ENCODE data around the gene HS3ST3A1.

The HS3ST3A1 gene

DNA sequence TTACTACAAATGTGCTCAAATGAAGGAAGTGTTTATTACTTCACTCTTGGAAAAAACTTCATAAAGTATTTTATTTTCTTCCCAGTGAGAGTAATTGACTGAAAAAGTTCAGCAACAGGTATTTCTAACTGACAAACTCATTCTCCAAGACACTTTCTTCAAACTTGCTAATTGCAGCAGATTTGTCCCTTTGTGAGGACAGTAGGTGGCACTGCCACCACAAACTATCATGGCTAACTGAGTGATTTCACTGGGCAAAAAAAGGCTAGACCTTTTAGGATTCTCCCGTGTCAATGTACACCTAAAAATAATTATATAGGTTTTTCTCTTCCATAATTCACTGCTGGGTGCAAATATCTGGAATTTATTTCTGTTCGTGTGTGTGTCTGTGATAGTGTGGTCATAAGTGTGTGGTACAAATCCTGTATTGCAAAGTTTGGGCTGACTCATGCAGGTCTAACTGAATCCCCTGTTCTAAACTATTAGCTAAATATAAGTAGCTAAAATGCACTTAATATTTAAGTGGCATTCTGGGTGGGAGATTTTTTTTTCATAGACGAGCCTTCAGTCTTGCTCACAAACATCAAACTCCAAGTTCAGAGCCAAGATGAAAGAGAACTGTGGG, 3.9 kb downstream of the HS3ST3A1 start:
- peak; percentile 66 for FAIRE-seq

DNA sequence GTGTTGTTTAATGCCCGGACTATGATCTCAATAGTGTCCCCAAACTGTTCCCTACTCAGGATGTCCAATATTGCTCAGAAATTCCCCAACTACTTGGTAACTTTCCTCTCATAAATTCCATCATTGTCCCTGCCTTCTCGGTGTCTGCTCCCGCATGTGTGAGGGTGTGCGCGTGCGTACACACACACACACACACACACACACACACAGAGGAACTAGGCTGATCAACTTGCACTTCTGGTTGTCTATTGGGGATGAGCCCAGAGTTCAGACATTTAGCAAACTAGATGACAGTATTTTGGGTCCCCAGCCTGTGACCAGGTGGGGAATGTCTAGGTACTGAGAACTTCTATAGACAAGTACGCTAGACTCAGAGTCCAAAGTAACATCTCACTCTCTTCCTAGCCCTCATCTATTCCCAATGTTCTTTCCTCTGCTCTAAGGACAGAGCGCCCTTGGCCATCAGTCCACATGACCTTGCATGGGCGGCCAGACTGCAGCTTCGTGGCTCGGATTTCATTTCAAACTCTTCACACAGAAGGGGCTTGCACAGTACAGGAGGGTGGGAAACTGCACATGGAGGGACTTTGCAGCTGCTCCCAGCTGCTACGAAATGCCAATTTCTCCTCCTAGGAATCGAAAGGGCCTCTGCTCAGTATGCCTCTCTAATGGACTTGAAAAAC, 5.3 kb downstream of the HS3ST3A1 start:
- no peak for FAIRE-seq

DNA sequence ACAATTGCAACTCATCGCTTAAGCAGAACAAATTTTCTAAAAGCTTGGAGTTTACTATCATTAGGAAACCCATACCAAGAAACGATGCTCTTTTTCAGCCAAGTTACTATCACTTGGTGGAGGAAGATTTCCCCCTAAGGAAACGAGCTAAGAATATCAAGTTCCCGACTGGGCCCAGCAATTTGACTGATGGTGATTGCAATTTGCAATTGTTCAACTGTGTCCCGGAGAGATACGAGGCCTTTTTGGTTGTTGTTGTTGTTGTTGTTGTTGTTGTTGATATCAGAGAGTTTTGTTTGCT, 6.2 kb downstream of the HS3ST3A1 start:
- FAIRE-seq: no peak

DNA sequence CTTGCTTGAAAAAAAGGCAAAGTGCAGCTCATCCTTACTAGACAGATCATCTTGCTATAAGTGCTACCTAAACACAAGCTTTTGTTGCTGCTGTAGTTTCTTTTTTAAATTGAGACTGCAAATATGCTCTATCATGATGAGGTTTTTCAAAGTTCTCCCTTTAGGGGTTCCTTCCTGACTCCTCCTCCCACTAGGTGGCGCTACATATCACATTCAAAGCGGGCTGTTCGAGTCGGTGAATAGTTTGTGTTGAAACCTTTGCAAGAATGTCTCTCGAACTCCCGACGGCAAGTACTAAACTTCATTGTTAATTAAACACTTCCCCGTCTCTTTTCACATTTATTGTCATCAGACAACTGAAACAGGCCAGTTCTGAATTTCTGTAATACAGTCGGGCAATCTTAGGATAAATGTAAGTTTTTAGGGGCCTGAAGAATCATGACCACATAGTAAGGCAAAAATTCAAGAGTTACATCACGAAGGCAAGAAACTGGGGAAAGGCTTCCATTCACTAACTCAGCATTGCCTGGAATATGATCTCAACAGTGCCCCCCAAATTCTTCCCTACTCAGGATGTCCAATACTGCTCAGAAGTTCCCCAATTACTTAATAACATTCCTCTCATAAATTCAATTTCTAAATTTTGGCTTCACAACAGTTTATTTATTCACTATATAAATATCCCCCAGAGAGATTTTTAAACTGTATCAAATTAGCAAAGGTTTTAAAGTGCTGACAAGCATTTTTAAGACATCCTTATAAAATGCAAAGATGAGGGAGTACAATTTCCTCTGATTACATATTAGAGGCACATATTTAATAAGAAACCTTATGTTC, 6.7 kb downstream of the HS3ST3A1 start:
- FAIRE-seq: peak; percentile 94

DNA sequence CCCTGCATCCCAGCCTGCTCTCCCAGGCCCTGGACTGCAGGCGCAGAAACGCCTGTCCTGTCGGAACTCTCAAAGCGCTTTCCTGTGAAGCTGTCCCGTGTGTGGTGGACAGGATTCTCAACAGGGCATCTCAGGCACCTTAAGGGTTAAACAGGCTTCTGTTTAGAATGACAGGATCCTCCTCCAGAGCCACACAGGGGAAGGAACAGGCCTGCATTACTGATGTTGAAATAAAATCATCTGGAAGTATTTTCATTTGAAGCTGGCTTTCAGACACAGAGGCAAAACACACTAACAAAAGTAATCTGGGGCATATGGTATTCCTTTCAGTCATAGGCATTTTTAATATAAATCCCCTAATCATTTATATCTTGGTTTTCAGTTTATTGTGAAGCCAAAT, 7.4 kb downstream of the HS3ST3A1 start:
- FAIRE-seq: no peak

DNA sequence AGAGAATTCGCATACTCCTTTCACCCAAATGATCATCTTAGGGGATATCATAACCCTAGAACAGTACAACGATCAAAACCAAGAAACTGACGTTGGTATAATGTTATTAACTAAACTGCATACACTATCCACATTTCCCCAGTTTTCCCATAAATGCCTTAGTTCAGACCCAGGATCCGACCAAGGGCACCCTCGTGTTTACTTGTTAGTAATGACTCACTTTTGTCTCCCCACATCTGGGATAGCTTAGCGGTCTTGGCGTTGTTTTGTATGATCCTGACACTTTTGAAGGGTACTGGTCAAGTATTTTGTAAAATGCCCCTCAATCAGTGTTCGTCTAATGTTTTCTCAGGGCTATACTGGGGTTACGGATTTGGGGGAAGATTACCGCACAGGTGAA, 8.0 kb downstream of the HS3ST3A1 start:
- no peak for FAIRE-seq

DNA sequence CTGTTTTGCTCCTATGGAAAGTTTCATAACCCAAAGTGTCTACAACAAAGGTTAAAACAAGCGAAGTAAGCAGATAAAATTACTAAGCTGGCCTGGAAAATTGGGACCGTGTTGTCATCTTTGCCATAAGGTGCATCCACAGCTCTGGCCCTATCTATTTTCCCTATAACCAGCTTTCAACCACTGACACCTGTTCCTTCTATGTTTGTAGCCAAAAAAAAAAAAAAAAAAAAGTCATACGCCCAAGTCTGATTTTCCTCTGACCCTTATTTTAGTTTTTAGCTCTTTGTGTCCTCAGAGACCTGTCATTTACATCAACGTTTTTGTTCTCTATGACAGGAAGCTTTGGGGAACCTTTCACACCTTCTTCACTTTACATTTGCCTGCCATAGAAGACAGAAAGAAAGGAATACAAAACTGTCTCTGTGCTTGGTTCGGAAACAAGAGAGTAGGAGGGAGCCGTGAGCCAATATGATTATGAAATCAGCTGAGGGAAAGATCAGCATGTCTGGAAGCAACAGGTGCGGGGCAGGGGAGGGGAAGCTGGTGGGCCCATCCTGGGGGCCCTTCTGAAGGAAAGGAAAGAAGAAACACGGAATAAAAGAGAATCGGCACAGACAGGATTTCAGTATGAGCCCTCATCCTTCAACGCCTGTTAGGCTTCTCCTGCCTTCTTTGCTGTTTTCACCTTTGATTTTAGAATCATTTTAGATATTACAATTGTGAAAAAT, 8.5 kb downstream of the HS3ST3A1 start:
- FAIRE-seq: no peak

DNA sequence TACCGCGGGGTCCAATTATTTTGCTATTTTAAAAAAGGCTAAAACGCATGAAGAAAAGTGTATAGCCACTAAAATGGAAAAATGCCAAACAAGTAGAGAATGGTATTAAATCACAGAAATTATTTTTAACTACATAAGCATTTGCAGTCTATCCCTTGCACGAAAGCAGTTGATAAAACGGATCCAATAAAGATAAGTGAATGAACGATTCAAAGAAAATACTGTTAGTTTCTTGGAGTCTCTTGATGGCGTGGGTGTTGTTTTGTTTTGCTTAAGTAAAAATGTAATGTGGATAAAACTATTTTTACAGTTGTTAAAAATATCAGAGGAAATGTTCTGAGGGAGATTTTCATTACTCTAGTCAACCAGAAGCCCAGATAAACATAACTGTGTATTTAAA, 9.3 kb downstream of the HS3ST3A1 start:
- no peak for FAIRE-seq

DNA sequence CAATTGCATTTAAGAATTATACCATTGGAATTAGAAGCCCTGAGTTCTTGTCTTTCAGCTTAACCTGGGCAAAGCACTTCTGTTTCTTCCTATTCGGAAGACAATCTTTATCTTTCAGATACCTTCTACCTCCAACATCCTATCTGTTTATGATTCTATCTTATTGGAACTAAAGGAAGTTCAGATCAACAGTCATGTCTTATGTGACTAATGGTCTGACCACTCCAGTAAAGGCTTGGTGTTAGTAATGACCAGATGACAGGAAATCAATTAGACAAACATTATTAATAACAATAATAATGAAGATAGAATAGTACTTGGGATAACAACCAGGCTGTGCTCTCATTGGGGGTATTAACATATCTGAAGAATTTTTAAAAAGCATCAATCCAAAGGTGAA, 11.3 kb downstream of the HS3ST3A1 start:
- no peak for FAIRE-seq

DNA sequence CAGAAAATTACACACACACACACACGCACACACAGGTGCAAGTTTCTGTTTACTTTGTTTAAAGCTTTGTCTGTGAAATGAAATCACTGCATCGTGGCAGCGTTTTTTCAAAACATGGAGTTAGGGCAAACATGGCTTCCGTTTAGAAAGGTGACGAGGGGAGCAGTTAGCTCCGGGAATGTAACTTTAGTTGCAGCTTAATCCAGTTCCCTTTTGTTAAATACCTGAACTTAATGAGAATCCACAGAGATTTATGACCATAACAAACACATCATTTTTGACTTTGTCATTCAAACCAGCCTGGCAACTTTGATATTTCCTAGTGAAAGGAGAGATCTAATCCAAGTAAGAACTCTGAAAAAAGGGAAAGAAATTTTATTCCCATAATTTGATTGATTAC, 12.1 kb downstream of the HS3ST3A1 start:
- FAIRE-seq: no peak

DNA sequence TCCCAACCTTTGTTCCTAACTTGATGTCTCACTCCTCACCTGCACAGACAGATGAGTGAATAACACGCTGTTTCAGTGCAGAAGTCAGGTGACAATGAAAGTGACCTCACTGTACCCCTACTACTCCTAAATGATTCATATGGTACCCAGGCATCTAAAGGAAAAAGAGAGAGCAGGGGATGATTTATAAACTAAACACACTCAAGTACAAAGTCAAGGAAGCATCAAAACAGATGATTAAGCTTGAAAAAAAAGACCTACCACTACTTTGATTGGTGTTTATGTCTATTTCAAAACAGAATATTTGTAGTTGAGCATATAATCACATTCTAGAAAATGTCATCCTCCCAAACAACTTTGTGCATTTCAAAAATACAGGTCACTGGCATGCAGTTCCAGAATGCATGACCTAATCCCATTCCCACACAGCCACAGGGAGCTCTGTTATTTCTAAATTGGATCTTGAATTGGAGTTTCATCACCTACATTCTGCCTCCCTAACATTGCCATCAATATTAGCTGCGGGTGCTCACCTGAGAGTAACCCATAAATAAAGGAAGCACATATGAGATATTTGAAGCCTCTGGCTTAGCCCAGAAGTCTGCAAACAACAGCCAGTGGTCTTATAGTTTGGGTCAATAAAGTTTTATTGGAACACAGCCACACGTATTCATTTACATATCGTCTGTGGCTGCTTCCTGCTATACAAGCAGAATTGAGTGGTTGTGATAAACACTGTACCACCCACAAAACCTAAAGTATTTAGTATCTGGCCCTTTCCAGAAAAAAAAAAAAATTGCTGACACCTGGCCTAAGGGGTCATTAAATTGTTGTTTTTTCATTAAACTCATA, 14.0 kb downstream of the HS3ST3A1 start:
- no peak for FAIRE-seq

DNA sequence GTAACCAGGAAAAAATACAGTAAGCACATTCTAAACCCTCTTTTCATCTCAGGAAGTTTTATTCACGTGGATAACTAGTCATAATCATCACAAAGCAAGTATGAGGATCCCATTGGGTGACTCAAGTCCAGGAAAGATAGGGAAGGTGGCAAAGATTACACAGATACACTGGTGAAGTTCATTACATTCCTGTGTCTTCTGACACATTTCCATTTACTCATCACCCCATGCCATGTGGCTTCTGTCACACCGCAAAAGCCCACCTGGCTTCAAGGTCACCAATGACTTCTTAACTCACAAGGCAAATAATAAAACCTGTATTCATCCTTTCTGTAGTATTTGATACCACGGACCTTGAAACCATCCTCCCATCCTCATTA, 17.0 kb downstream of the HS3ST3A1 start:
- no peak for FAIRE-seq

DNA sequence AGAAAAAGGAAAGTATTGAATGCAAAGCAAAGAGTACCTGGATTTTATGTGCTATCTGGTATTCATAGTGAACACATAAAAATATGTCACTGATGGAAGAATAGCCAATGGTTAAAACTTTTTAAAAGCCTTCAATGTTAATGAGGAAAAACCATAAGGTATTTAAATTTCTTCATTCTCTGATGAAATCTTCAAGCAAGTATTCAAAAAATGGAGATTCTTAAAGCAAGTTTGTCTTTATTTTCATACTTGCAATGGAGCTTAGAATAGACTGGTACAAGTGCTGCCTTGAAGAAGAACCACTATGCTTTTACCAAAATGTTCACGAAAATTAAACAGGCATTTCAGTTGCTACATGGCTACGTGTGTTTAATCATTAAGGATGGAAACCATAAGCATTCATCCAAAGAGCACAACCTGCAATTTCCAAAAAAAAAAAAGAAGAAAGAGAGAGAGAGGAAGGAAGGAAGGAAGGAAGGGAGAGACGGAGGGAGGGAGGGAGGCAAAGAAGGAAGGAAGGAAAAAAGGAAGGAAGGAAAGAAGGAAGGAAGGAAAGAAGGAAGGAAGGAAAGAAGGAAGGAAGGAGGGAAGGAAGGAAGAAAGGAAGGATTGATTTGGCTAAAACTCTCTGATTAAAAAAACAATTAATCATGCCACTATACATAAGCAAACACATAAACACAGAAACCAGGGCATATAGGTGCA, 17.6 kb downstream of the HS3ST3A1 start:
- no peak for FAIRE-seq

DNA sequence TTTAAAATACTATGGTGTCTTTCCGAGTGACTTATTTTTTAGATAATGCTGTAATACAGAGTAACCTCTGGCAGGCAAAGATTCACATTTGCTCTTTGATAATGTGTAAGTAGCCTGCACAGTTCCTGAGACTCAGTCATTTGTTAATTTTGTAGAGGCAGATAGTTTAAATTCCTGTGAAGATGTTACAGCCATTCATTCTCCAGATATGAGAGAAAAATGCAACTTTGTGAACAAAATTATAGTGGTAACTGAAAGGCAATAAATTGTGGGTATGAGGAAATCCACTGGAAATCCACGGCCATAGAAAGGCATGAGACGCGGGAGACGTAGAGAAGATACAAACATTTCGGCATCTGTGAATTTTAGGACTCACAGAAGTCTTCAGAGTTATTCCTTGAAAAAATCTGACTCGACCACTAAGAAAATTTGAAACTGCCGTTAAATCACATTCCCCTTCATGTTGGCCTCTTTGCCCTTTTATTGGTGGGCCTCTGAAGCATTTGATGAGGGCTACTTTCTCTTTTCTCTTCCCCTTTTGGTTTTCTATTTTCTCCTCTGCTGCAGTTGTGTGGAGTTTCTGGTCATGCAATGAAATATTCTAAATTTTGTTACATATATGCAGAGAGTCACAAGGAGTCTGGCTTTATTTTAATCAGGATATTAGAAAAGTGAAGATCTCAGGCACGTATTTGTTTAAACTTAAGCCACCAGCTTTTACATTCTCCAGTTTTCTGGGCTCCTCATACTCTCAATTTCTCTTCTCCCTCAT, 18.8 kb downstream of the HS3ST3A1 start:
- no peak for FAIRE-seq

DNA sequence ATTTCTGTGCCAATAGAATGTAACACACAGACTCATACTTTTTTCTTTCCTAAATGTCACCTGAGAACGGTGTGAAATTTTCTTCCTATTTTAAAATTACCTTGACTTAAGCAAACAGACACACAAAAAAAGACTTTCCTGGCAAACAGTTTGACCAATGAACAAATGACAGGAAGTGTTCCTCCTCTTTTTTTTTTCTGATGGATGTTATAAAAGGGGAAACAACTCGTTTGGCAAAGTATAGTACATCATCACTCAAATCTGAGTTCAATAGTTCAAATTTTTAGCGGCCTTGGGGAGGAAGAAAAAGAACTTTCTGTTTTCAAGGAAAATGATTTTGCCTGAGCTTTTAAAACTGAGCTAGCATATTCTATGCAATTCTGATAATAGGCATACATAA, 19.8 kb downstream of the HS3ST3A1 start:
- no peak for FAIRE-seq

DNA sequence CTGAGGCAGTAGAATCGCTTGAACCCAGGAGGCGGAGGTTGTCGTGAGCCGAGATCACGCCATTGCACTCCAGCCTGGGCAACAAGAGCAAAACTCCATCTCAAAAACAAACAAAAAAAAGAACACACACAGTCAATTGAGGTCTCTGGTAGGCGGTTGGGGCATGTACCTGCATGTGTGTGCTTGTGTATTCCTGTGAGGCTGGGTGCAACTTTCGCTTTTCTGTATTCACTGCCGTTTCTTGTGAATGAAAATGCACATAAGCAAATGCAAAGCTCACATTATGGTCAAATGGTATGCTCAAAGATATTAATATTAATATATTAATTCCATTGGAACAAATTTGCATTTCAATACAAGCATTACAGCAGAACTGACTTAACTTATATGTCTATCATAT, 20.9 kb downstream of the HS3ST3A1 start:
- FAIRE-seq: no peak

DNA sequence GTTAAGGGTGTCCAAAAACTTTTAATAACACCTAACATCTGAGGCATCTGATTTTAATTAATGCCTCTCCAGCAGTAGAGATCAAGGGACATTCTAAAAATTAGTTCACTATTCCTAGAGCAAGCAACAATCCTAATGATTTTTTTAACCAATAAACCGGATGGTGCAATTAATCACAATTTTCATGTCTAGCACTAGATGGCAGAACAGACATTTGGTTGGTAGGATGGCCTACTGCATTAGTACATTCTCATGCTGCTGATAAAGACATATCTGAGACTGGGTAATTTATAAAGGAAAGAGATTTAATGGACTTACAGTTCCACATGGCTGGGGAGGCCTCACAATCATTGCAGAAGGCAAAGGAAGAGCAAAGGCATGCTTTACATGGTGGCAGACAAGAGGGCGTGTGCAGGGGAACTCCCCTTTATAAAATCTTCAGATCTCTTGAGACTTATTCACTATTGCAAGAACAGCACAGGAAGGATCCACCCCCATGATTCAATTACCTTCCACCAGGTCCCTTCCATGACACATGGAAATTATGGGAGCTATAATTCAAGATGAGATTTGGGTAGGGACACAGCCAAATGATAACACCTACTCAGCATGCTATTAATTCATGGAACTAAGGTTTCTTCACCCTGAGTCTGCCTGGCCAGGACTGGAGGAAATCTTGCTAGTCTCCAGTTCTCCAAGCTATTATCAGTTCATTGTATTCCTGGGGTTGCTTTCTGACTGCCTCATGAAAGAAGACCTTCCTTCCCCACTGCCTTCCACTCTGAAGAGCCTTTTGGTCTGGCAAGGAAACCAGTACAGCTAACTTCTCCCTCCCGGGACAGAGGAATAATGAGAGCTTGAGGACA, 24.8 kb downstream of the HS3ST3A1 start:
- FAIRE-seq: no peak

DNA sequence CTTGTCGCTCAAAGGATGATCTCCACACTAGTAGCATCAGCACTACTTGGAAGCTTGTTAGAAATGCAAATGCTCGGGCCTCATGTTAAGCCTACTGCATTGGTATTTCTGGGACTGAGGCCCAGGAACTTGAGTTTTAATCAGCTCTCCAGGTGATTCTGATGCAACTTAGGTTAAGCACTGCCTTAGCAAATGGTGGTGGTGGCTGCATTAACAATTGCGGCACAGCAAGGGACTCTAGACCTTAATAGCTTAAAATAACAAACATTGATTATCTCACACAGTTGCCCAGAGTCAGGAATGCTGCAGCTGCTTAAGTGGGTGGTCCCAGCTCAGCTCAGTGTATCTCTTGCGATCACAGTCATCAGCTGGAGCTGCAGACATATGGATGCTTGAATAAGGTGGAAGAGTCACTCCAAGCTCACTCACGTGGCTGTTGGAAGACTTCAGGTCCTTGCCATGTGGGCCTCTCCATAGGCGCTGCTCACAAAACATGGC, 25.8 kb downstream of the HS3ST3A1 start:
- no peak for FAIRE-seq

DNA sequence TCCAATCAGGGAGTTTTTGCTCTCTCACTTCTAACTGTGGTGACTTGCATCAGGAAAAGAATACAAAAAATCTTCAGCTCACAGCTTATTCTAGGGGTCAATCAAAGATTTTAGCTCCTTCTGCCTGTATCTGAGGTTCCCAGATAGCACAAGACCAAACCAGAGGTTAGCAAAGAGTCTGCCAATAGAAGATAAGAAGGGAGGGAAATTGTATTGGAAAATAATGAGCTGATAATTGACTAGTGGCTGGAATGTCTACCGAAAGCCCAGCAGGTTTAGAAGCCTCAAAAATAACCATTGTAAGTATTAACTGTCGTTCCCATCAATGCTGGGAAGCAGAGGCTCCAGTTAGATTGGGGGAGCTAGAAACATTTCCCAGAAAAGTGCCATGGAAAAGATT, 26.3 kb downstream of the HS3ST3A1 start:
- no peak for FAIRE-seq

DNA sequence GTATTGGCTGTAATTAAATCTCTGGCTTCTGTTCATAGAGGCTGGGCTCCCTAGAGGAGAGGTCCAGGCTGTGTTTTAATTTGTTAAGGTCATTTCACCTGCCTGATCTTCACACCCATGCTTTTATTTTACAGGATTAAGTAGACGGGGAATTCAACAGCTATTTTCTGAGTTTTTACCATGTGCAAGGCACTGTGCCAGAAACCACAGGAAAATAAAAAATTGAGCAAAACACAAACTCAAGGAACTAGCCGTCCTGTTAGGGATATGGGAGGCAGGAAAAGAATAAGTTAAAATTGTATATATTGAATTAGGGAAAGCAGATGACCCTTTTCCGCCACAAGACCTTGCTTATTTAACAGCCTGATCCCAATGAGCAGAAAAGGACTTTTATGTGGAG, 29.1 kb downstream of the HS3ST3A1 start:
- FAIRE-seq: no peak
